Gastroesophageal sphincter (tissue), 4 donors: ENCODE measurements around the gene STAC3. TPM values are rescaled to one million over a fixed set of nuclear protein-coding genes. Genes with fewer than 3 reads are reported as not detected.
A peak's percentile ranks its signal among the peaks of the same experiment; 100 is the strongest.

Experiments
- ATAC-seq: fragments of 150-250 bp; one replicate; pipeline ENCODE4 v1.9.1; 2016; ENCODE audit warnings: mild to moderate bottlenecking, moderate library complexity
- H3K27ac ChIP-seq, 4 donors: fragments of 200-600 bp; sonication (generic) in 3 of 4; 1 replicate in 3 of 4; 2 replicates in 1 of 4; pipeline ENCODE4 v1.5.1; 2016 to 2019
- H3K27me3 ChIP-seq: fragments of 200-600 bp; sonication (generic); one replicate; pipeline ENCODE4 v1.5.1; 2019
- H3K36me3 ChIP-seq, 2 donors: fragments of 200-600 bp; sonication (generic); one replicate each; pipeline ENCODE4 v1.5.1; 2019; ENCODE audit warnings: control low read depth in 1 of 2
- H3K4me1 ChIP-seq, 3 donors: fragments of 200-600 bp; sonication (generic); 1 replicate in 2 of 3; 2 replicates in 1 of 3; pipeline ENCODE4 v1.5.1; 2016 to 2019; ENCODE audit warnings: control low read depth in 2 of 3
- H3K4me3 ChIP-seq, 2 donors: fragments of 200-600 bp; sonication (generic); one replicate each; pipeline ENCODE4 v1.5.1; 2019; ENCODE audit warnings: mild to moderate bottlenecking in 1 of 2, moderate library complexity in 1 of 2
- H3K9me3 ChIP-seq, 3 donors: fragments of 200-600 bp; sonication (generic); one replicate each; pipeline ENCODE4 v1.5.1; 2017 to 2019; ENCODE audit warnings: control low read depth in 2 of 3
- EP300 ChIP-seq: sonication (generic); formaldehyde crosslinking; IDR thresholded peaks from one replicate; pipeline ENCODE4 v1.6.1; 2017; ENCODE audit warnings: antibody characterized with exemption, mild to moderate bottlenecking
- POLR2A ChIP-seq, 2 donors: fragments of 450-650 bp; IDR thresholded peaks; one replicate each; pipeline ENCODE4 v1.6.1; 2017; ENCODE audit warnings: antibody characterized with exemption in 2 of 2, mild to moderate bottlenecking in 2 of 2, moderate library complexity in 1 of 2
- POLR2AphosphoS5 ChIP-seq: sonication (generic); formaldehyde crosslinking; IDR thresholded peaks from one replicate; pipeline ENCODE4 v1.6.1; 2017; ENCODE audit warnings: antibody characterized with exemption
- WGBS, 2 donors: methylation state at CpG; one replicate each; pipeline ENCODE4 v1.1.5; 2018; ENCODE audit warnings: low coverage in 1 of 2; 5-methylcytosine and 5-hydroxymethylcytosine counted together
- total RNA-seq, 4 donors: library from RNA; depleted of rRNA; stranded (reverse); fragments of >200 nt; gene quantifications; one replicate each; pipeline ENCODE4 v1.1.0, GENCODE V29; 2016
- TF ChIP-seq, protein P1 (sequence below), 4 experiments: fragments of 200-600 bp in 2 of 4; fragments of 450-650 bp in 2 of 4; sonication (generic) in 1 of 4; IDR thresholded peaks; one replicate each; pipeline ENCODE4 v1.5.1; 2017 to 2019; ENCODE audit warnings: antibody characterized with exemption in 4 of 4, mild to moderate bottlenecking in 2 of 4, moderate library complexity in 2 of 4

Gene STAC3
- total RNA-seq, 4 donors from 2014 or later: 0.32 to 0.94 (median 0.35) TPM; not detected in 1

DNA sequence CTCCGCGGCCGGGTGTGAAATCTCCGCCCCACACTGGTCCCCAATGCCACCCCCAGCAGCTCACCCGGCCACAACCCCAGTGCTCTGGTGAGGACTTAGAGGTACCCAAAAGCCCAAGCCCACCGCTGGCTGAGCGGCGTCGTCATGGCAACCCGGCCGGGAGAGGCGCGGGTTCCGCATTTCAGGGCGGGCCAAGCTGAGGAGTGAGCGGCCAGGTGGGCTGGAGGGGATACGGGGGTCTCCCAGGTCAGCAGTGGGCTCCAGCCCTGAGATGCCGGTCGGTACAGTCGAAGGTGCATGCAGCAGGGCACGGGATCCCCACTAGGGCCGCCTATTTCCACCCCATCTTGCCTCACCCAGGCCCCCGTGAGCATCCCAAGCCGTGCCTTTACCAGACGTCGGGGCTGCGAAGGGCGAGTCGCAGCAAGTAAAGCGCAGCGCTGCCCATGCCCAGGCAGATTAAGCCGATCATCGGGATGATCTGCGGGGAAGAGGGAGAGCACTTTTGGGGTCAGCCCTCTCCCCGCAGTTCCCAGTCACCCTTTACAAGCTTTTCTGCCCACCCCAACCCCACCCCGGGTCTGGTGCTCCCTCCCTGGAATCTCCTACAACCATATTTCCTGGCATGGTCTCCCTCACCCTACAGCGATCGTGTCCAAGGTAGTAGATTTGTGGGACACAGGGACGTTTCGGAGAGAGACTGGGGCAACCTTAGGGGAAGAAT lies 14.6 kb downstream of the STAC3 start:
- H3K27me3 ChIP-seq: peaks cover 79% of the 10 kb centered on the region
- no peaks in the 10 kb centered on the region for H3K9me3 ChIP-seq
- no peak for ATAC-seq
- TF ChIP-seq, protein P1, sequence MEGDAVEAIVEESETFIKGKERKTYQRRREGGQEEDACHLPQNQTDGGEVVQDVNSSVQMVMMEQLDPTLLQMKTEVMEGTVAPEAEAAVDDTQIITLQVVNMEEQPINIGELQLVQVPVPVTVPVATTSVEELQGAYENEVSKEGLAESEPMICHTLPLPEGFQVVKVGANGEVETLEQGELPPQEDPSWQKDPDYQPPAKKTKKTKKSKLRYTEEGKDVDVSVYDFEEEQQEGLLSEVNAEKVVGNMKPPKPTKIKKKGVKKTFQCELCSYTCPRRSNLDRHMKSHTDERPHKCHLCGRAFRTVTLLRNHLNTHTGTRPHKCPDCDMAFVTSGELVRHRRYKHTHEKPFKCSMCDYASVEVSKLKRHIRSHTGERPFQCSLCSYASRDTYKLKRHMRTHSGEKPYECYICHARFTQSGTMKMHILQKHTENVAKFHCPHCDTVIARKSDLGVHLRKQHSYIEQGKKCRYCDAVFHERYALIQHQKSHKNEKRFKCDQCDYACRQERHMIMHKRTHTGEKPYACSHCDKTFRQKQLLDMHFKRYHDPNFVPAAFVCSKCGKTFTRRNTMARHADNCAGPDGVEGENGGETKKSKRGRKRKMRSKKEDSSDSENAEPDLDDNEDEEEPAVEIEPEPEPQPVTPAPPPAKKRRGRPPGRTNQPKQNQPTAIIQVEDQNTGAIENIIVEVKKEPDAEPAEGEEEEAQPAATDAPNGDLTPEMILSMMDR (IDR thresholded peaks at IDR 0.05): no peak
- no peak for TF ChIP-seq EP300
- no peak for TF ChIP-seq POLR2AphosphoS5
- no peak for TF ChIP-seq POLR2A (IDR thresholded peaks at IDR 0.05)
- peaks cover 0 to 44% of the 10 kb centered on the region in 2 donors for H3K36me3 ChIP-seq
- H3K4me1 ChIP-seq: peaks cover 2 to 71% (median 39%) of the 10 kb centered on the region in 3 donors
- WGBS, 2 donors: 18 to 31% methylated on average over 10 to 12 of the region's 40 CpGs
- H3K27ac ChIP-seq: peak overlapping the region in 2 of 4 donors; percentile 24 to 41
- H3K4me3 ChIP-seq: peak overlapping the region in 1 of 2 donors; percentile 27

DNA sequence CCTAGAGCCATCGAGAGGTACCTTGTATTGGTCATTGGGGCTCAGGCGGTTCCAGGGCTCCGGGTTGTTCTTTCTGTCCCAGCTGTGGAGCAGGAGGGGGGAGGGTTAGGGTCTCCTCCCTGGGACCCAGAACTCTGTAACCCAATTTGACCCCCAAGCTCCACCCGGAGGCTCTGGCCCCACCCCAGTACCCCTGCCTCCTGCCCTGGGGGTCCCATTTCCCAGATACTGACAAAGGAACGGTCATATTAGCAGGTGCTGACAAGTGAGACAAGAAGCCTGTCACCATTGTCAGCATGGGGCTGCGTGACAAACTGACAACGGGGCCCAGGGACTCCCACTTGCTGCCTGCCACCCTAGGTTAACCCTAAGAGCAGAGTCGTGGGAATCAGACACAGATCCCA lies 15.3 kb downstream of the STAC3 start:
- WGBS, 2 donors: 100% methylated on average over 4 of the region's 8 CpGs; no CpG with 5 or more reads in 1 of the 2 donors
- H3K4me3 ChIP-seq: peak overlapping the region in 1 of 2 donors; percentile 11
- H3K9me3 ChIP-seq: no peaks in the 10 kb centered on the region
- peaks cover 72% of the 10 kb centered on the region for H3K27me3 ChIP-seq
- TF ChIP-seq EP300: no peak
- no peak for TF ChIP-seq POLR2A (IDR thresholded peaks at IDR 0.05)
- TF ChIP-seq POLR2AphosphoS5: no peak
- TF ChIP-seq, protein P1 (IDR thresholded peaks at IDR 0.05): no peak
- H3K27ac ChIP-seq: peak overlapping the region in 3 of 4 donors; percentile 23 to 27 (median 24)
- peaks cover 0 to 49% of the 10 kb centered on the region in 2 donors for H3K36me3 ChIP-seq
- no peak for ATAC-seq
- H3K4me1 ChIP-seq: peaks cover 2 to 71% (median 34%) of the 10 kb centered on the region in 3 donors

DNA sequence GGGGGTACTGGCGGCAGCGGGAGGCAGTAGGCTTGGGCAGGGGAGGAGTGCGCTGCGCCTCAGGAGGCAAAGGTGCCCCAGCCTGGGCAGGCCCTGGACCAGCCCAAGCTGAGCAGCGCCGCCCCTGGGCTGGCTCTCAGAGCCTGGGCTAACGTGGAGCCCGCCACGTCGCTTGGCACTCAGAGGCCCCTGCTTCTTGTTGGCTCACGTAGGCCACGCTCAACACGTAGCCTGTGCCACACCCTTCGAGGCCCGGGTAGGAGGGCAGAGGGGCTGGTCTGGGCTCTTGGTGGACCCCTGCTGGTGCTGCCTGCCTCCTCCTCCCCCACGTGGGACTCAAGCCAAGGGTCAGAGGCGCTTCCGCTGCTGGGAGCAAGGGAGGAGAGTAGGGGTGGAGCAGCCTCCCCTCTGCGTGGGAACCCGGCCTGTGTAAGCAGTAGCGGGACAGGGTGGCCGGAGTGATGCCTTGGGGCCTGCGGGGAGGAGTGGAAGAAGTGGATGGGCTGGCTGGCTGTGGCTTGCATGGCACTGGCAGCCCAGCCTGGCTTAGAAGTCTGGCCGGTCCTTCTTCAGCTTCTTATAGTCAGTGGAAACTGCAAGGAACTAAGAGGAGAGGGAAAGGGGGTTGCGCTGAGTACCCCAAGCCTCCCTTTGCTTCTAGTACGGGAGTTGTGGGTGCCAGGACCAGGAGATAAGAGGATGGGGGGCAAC lies 15.8 kb downstream of the STAC3 start:
- Histone ChIP-seq H3K4me3 (peak overlapping the region in 1 of 2 donors; percentile 11), H3K27me3 (peaks cover 67% of the 10 kb centered on the region), H3K9me3 (no peaks in the 10 kb centered on the region), H3K36me3 (peaks cover 0 to 49% of the 10 kb centered on the region in 2 donors), H3K27ac (peak overlapping the region in 3 of 4 donors; percentile 24 to 40 (median 27)), H3K4me1 (peaks cover 0 to 71% (median 34%) of the 10 kb centered on the region in 3 donors)
- WGBS, 2 donors: 80 to 97% methylated on average over 2 to 6 of the region's 26 CpGs
- ATAC-seq: no peak
- TF ChIP-seq EP300 (no peak), POLR2A (IDR thresholded peaks at IDR 0.05) (no peak), POLR2AphosphoS5 (no peak)
- TF ChIP-seq, protein P1 (IDR thresholded peaks at IDR 0.05): no peak

DNA sequence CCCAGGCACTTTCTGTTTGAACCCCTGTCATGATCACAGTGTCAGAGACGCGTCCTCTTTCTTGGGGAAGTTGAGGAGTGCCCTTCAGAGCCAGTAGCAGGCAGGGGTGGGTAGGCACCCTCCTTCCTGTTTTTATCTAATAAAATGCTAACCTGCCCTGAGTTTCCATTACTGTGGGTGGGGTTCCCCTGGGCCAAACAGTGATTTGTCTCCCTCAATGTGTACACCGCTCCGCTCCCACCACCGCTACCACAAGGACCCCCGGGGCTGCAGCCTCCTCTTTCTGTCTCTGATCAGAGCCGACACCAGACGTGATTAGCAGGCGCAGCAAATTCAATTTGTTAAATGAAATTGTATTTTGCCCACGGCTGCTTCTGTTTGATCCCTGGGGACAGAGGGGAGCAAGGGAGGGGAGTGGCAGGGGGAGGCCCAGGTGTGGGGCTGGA lies 16.4 kb downstream of the STAC3 start:
- Histone ChIP-seq H3K4me1 (peaks cover 0 to 70% (median 29%) of the 10 kb centered on the region in 3 donors), H3K36me3 (peaks cover 0 to 49% of the 10 kb centered on the region in 2 donors), H3K9me3 (no peaks in the 10 kb centered on the region), H3K27ac (peak overlapping the region in 3 of 4 donors; percentile 24 to 40 (median 27)), H3K27me3 (peaks cover 61% of the 10 kb centered on the region), H3K4me3 (no peak overlapping the region)
- TF ChIP-seq EP300: no peak
- TF ChIP-seq POLR2A (IDR thresholded peaks at IDR 0.05): no peak
- no peak for TF ChIP-seq POLR2AphosphoS5
- TF ChIP-seq, protein P1 (IDR thresholded peaks at IDR 0.05): no peak
- WGBS, 2 donors: 91% methylated on average over 7 of the region's 10 CpGs; no CpG with 5 or more reads in 1 of the 2 donors
- ATAC-seq: no peak
